K562 (cell line): ENCODE results near the gene PIP4K2A. TPM values are rescaled to one million over a fixed set of nuclear protein-coding genes. Genes with fewer than 3 reads are reported as not detected.

Source experiments
- BHLHE40 ChIP-seq: IDR thresholded peaks from 2 replicates; pipeline ENCODE4 v1.6.1; 2011; ENCODE audit warnings: low read length, improper control_type of control experiment
- BRCA1 ChIP-seq, 2 experiments: fragments of 450-650 bp in 1 of 2; sonication (generic) in 1 of 2; formaldehyde crosslinking in 1 of 2; IDR thresholded peaks; 2 replicates each; pipeline versions ENCODE4 v1.5.0 to v1.6.1; 2017 to 2020; ENCODE audit warnings: mild to moderate bottlenecking in 1 of 2, missing genetic modification reagents in 1 of 2
- FOXM1 ChIP-seq, 2 experiments: fragments of 450-650 bp in 1 of 2; sonication (generic) in 1 of 2; formaldehyde crosslinking in 1 of 2; IDR thresholded peaks; 2 replicates each; pipeline versions ENCODE4 v1.6.1 to v1.9.0; 2017 to 2022; ENCODE audit warnings: low read depth in 2 of 2, mild to moderate bottlenecking in 2 of 2, missing genetic modification reagents in 1 of 2, moderate library complexity in 1 of 2
- HNRNPLL ChIP-seq: fragments of 200-400 bp; formaldehyde crosslinking; IDR thresholded peaks from 2 replicates; pipeline ENCODE4 v1.6.1; 2017; ENCODE audit warnings: low read length, low read depth, mild to moderate bottlenecking; ENCODE audit not compliant: poor library complexity, severe bottlenecking
- HSF4 ChIP-seq: fragments of 250-450 bp; sonication (Bioruptor Pico); IDR thresholded peaks from 2 replicates; pipeline ENCODE4 v2.1.2; 2022; ENCODE audit warnings: mild to moderate bottlenecking, moderate library complexity, borderline replicate concordance
- JUND ChIP-seq, 2 experiments: IDR thresholded peaks; 2 replicates in 1 of 2; 3 replicates in 1 of 2; pipeline ENCODE4 v1.6.1; 2011; ENCODE audit warnings: borderline replicate concordance in 2 of 2, low read depth in 2 of 2, low read length in 2 of 2, improper control_type of control experiment in 1 of 2, missing biosample characterization in 1 of 2, missing genetic modification characterization in 1 of 2, missing genetic modification reagents in 1 of 2
- MAX ChIP-seq: sonication (generic); formaldehyde crosslinking; IDR thresholded peaks from 2 replicates; pipeline ENCODE4 v1.9.0; 2022; ENCODE audit warnings: mild to moderate bottlenecking, missing genetic modification reagents
- MXD1 ChIP-seq: fragments of 250-450 bp; sonication (Bioruptor Pico); IDR thresholded peaks from 2 replicates; pipeline ENCODE4 v1.8.0; 2021; ENCODE audit warnings: borderline replicate concordance, mild to moderate bottlenecking, moderate library complexity; ENCODE audit not compliant: poor library complexity, severe bottlenecking
- NCOA2 ChIP-seq, 2 experiments: fragments of 450-650 bp; IDR thresholded peaks; 2 replicates each; pipeline ENCODE4 v1.6.1; 2018; ENCODE audit warnings: mild to moderate bottlenecking in 2 of 2, moderate library complexity in 1 of 2; ENCODE audit not compliant: partially characterized antibody in 2 of 2
- RAD21 ChIP-seq, 2 experiments: fragments of 250-450 bp in 1 of 2; fragments of 450-650 bp in 1 of 2; sonication (Bioruptor Pico) in 1 of 2; formaldehyde crosslinking in 1 of 2; IDR thresholded peaks in 1 of 2; conservative IDR thresholded peaks in 1 of 2; 2 replicates each; pipeline versions ENCODE4 v1.4.0 to v1.8.0; 2020 to 2022; ENCODE audit warnings: mild to moderate bottlenecking in 2 of 2, moderate library complexity in 1 of 2
- TFAM ChIP-seq: fragments of 250-450 bp; sonication (Bioruptor Pico); conservative IDR thresholded peaks from 2 replicates; pipeline ENCODE4 v1.5.0; 2021; ENCODE audit warnings: mild to moderate bottlenecking, moderate library complexity
- THAP12 ChIP-seq: fragments of 250-450 bp; sonication (Bioruptor Pico); IDR thresholded peaks from 2 replicates; pipeline ENCODE4 v1.9.0; 2021; ENCODE audit warnings: mild to moderate bottlenecking, inconsistent platforms
- ZFP91 ChIP-seq: sonication (generic); formaldehyde crosslinking; IDR thresholded peaks from 2 replicates; pipeline ENCODE4 v1.8.0; 2022; ENCODE audit warnings: mild to moderate bottlenecking, missing genetic modification reagents
- ZNF512 ChIP-seq: IDR thresholded peaks from 2 replicates; pipeline ENCODE4 v1.6.1; 2016; ENCODE audit warnings: missing genetic modification characterization, missing compliant biosample characterization
- ZNF830 ChIP-seq: fragments of 250-450 bp; sonication (Bioruptor Pico); IDR thresholded peaks from 2 replicates; pipeline ENCODE4 v1.5.0; 2021; ENCODE audit warnings: mild to moderate bottlenecking
- ZSCAN29 ChIP-seq: fragments of 450-650 bp; IDR thresholded peaks from 2 replicates; pipeline ENCODE4 v1.6.1; 2017
- polyA plus RNA-seq, 8 experiments: library from polyadenylated mRNA; depleted of rRNA in 4 of 8; stranded (reverse) in 5 of 8; unstranded in 3 of 8; fragments of >200 nt; fragmentation: Nextera tagmentation in 2 of 8; fragmentation: Illumina TruSeq in 1 of 8; extraction: Ambion mirVana in 2 of 8; extraction: Trizol in 1 of 8; gene quantifications; 2 replicates each; pipeline versions ENCODE4 v1.2.1 to v1.2.3, GENCODE V29; 2011 to 2014; ENCODE audit warnings: inconsistent platforms in 1 of 8, missing spikeins in 1 of 8
- total RNA-seq, 7 experiments: library from RNA; depleted of rRNA in 6 of 7; stranded (reverse); fragments of >200 nt in 6 of 7; fragmentation: Illumina TruSeq in 2 of 7; extraction: Trizol in 2 of 7; gene quantifications; 2 replicates each; pipeline versions ENCODE4 v1.2.1 to v1.2.3, GENCODE V29; 2011 to 2021; ENCODE audit warnings: low replicate concordance in 1 of 7

The PIP4K2A gene
- total and polyA plus RNA-seq, 9 of the 15 experiments (the other 6 are each of a cell fraction or from before 2014, with no cell fraction given): 35.6 to 117 (median 71.9) TPM

- TF ChIP-seq ZNF830 (no peak), TFAM (CRISPR knock-in tag) (no peak), HSF4 (no peak), NCOA2 (IDR thresholded peaks at IDR 0.05; ENCODE audit: partially characterized antibody in 2 of 2) (no peak), HNRNPLL (peak; percentile 82), FOXM1 (IDR thresholded peaks at IDR 0.05; ENCODE audit: low read depth) (no peak), FOXM1 (CRISPR knock-in tag; IDR thresholded peaks at IDR 0.05; ENCODE audit: low read depth) (0 out of 2 replicates have a peak, but pooled peaks have one; percentile 60), ZFP91 (CRISPR knock-in tag) (no peak), ZNF512 (tag) (no peak), BRCA1 (IDR thresholded peaks at IDR 0.05) (no peak), BRCA1 (CRISPR knock-in tag; IDR thresholded peaks at IDR 0.05) (0 out of 2 replicates have a peak, but pooled peaks have one; percentile 73), ZSCAN29 (no peak), MXD1 (CRISPR knock-in tag) (peak; percentile 31), BHLHE40 (no peak), MAX (CRISPR knock-in tag) (peak; percentile 85), RAD21 (CRISPR knock-in tag; conservative IDR thresholded peaks at IDR 0.05 in 1 of 2, IDR thresholded peaks at IDR 0.05 in 1 of 2) (0 out of 4 replicates have a peak, but pooled peaks of 1 of the 2 experiments have one; percentile 13), THAP12 (peak; percentile 28; the same call in 1 of the 2 replicates), JUND (IDR thresholded peaks at IDR 0.05; ENCODE audit: borderline replicate concordance, low read depth, low read length) (no peak), JUND (tag; IDR thresholded peaks at IDR 0.05; ENCODE audit: borderline replicate concordance, low read depth, low read length) (no peak)
Measured at GRCh38 chr10:22714479-22715289, at the start of gene PIP4K2A (continued).
